ENCODE results near the gene CAB39. TPM values are rescaled to one million over a fixed set of nuclear protein-coding genes. Genes with fewer than 3 reads are reported as not detected.
"Not testable (repeated sequence)": the region's sequence is repeated elsewhere in the genome, so short reads cannot be mapped to it uniquely, and the experiment has no call there.

Gene CAB39
- total RNA-seq, 1 donor = 81.0 TPM

- Histone ChIP-seq H3K4me1 (ENCODE audit: insufficient read depth, low read length) (peaks cover 66% of the 10 kb centered on the region), H3K4me3 (ENCODE audit: low read length) (no peak overlapping the region), H3K27me3 (ENCODE audit: insufficient read depth, low read length) (no peaks in the 10 kb centered on the region), H3K9me3 (ENCODE audit: low read depth, low read length) (no peaks in the 10 kb centered on the region)
Measured at GRCh38 chr2:230717600-230717999, 5.0 kb downstream of the CAB39 start.

GRCh38 chr2:230719340-230719739 lies 6.7 kb downstream of the CAB39 start:
- H3K4me1 ChIP-seq (ENCODE audit: insufficient read depth, low read length) = peaks cover 78% of the 10 kb centered on the region
- no peaks in the 10 kb centered on the region for H3K27me3 ChIP-seq (ENCODE audit: insufficient read depth, low read length)
- H3K9me3 ChIP-seq (ENCODE audit: low read depth, low read length) = no peaks in the 10 kb centered on the region
- H3K4me3 ChIP-seq (ENCODE audit: low read length) = no peak overlapping the region

GRCh38 chr2:230721712-230722111 lies 9.1 kb downstream of the CAB39 start:
- Histone ChIP-seq H3K27me3 (ENCODE audit: insufficient read depth, low read length) (no peaks in the 10 kb centered on the region), H3K9me3 (ENCODE audit: low read depth, low read length) (no peaks in the 10 kb centered on the region), H3K4me1 (ENCODE audit: insufficient read depth, low read length) (peaks cover 69% of the 10 kb centered on the region), H3K4me3 (ENCODE audit: low read length) (no peak overlapping the region)

- peaks cover 66% of the 10 kb centered on the region for H3K4me1 ChIP-seq (ENCODE audit: insufficient read depth, low read length)
Measured at GRCh38 chr2:230722207-230722885, 9.7 kb downstream of the CAB39 start.

GRCh38 chr2:230723363-230723762 lies 10.7 kb downstream of the CAB39 start:
- H3K9me3 ChIP-seq (ENCODE audit: low read depth, low read length) = no peaks in the 10 kb centered on the region
- H3K27me3 ChIP-seq (ENCODE audit: insufficient read depth, low read length) = no peaks in the 10 kb centered on the region
- H3K4me1 ChIP-seq (ENCODE audit: insufficient read depth, low read length) = peaks cover 62% of the 10 kb centered on the region
- no peak overlapping the region for H3K4me3 ChIP-seq (ENCODE audit: low read length)

More at GRCh38 chr2:230722207-230722885, 9.7 kb downstream of the CAB39 start:
- Histone ChIP-seq H3K9me3 (ENCODE audit: low read depth, low read length) (no peaks in the 10 kb centered on the region), H3K27me3 (ENCODE audit: insufficient read depth, low read length) (no peaks in the 10 kb centered on the region), H3K4me3 (ENCODE audit: low read length) (no peak overlapping the region)

- not testable (repeated sequence) for H3K27me3 ChIP-seq (ENCODE audit: insufficient read depth, low read length); H3K9me3 ChIP-seq (ENCODE audit: low read depth, low read length); H3K4me3 ChIP-seq (ENCODE audit: low read length)
- peaks cover 59% of the 10 kb centered on the region for H3K4me1 ChIP-seq (ENCODE audit: insufficient read depth, low read length)
Measured at GRCh38 chr2:230724957-230725356, 12.3 kb downstream of the CAB39 start.

- Histone ChIP-seq H3K4me1 (ENCODE audit: insufficient read depth, low read length) (peaks cover 45% of the 10 kb centered on the region), H3K9me3 (ENCODE audit: low read depth, low read length) (no peaks in the 10 kb centered on the region), H3K27me3 (ENCODE audit: insufficient read depth, low read length) (no peaks in the 10 kb centered on the region), H3K4me3 (ENCODE audit: low read length) (no peak overlapping the region)
Measured at GRCh38 chr2:230731512-230731911, 18.9 kb downstream of the CAB39 start.

GRCh38 chr2:230732914-230733401 lies 20.3 kb downstream of the CAB39 start:
- Histone ChIP-seq H3K27me3 (ENCODE audit: insufficient read depth, low read length) (no peaks in the 10 kb centered on the region), H3K4me1 (ENCODE audit: insufficient read depth, low read length) (peaks cover 53% of the 10 kb centered on the region), H3K9me3 (ENCODE audit: low read depth, low read length) (no peaks in the 10 kb centered on the region), H3K4me3 (ENCODE audit: low read length) (no peak overlapping the region)

GRCh38 chr2:230734247-230735175 lies 21.9 kb downstream of the CAB39 start:
- H3K4me3 ChIP-seq (ENCODE audit: low read length) = no peak overlapping the region
- H3K27me3 ChIP-seq (ENCODE audit: insufficient read depth, low read length) = no peaks in the 10 kb centered on the region
- peaks cover 53% of the 10 kb centered on the region for H3K4me1 ChIP-seq (ENCODE audit: insufficient read depth, low read length)
- H3K9me3 ChIP-seq (ENCODE audit: low read depth, low read length) = no peaks in the 10 kb centered on the region

- Histone ChIP-seq H3K27me3 (ENCODE audit: insufficient read depth, low read length) (no peaks in the 10 kb centered on the region), H3K4me3 (ENCODE audit: low read length) (no peak overlapping the region), H3K9me3 (ENCODE audit: low read depth, low read length) (no peaks in the 10 kb centered on the region), H3K4me1 (ENCODE audit: insufficient read depth, low read length) (peaks cover 53% of the 10 kb centered on the region)
Measured at GRCh38 chr2:230735884-230736283, 23.2 kb downstream of the CAB39 start.

GRCh38 chr2:230737300-230737699 lies 24.7 kb downstream of the CAB39 start:
- Histone ChIP-seq H3K9me3 (ENCODE audit: low read depth, low read length) (no peaks in the 10 kb centered on the region), H3K27me3 (ENCODE audit: insufficient read depth, low read length) (no peaks in the 10 kb centered on the region), H3K4me1 (ENCODE audit: insufficient read depth, low read length) (peaks cover 53% of the 10 kb centered on the region), H3K4me3 (ENCODE audit: low read length) (no peak overlapping the region)

GRCh38 chr2:230737791-230738226 lies 25.2 kb downstream of the CAB39 start:
- peaks cover 52% of the 10 kb centered on the region for H3K4me1 ChIP-seq (ENCODE audit: insufficient read depth, low read length)
- no peaks in the 10 kb centered on the region for H3K9me3 ChIP-seq (ENCODE audit: low read depth, low read length)
- no peaks in the 10 kb centered on the region for H3K27me3 ChIP-seq (ENCODE audit: insufficient read depth, low read length)
- no peak overlapping the region for H3K4me3 ChIP-seq (ENCODE audit: low read length)

GRCh38 chr2:230738391-230738811 lies 25.8 kb downstream of the CAB39 start:
- H3K9me3 ChIP-seq (ENCODE audit: low read depth, low read length) = no peaks in the 10 kb centered on the region
- no peaks in the 10 kb centered on the region for H3K27me3 ChIP-seq (ENCODE audit: insufficient read depth, low read length)
- peaks cover 50% of the 10 kb centered on the region for H3K4me1 ChIP-seq (ENCODE audit: insufficient read depth, low read length)
- no peak overlapping the region for H3K4me3 ChIP-seq (ENCODE audit: low read length)

GRCh38 chr2:230738924-230739323 lies 26.3 kb downstream of the CAB39 start:
- Histone ChIP-seq H3K4me3 (ENCODE audit: low read length) (no peak overlapping the region), H3K9me3 (ENCODE audit: low read depth, low read length) (no peaks in the 10 kb centered on the region), H3K27me3 (ENCODE audit: insufficient read depth, low read length) (no peaks in the 10 kb centered on the region), H3K4me1 (ENCODE audit: insufficient read depth, low read length) (peaks cover 49% of the 10 kb centered on the region)

GRCh38 chr2:230739961-230740360 lies 27.3 kb downstream of the CAB39 start:
- Histone ChIP-seq H3K4me1 (ENCODE audit: insufficient read depth, low read length) (peaks cover 38% of the 10 kb centered on the region), H3K4me3 (ENCODE audit: low read length) (no peak overlapping the region), H3K27me3 (ENCODE audit: insufficient read depth, low read length) (no peaks in the 10 kb centered on the region), H3K9me3 (ENCODE audit: low read depth, low read length) (no peaks in the 10 kb centered on the region)
